Skeletal muscle tissue (tissue), 4 donors: ENCODE data around the gene DNAJB13. TPM values are rescaled to one million over a fixed set of nuclear protein-coding genes. Genes with fewer than 3 reads are reported as not detected.

ENCODE experiments used
- H3K27ac ChIP-seq: one replicate; pipeline ENCODE4 v1.7.0; 2013; ENCODE audit warnings: mild to moderate bottlenecking, low read depth, low read length, inconsistent platforms
- H3K27me3 ChIP-seq, 3 donors: one replicate each; pipeline ENCODE4 v1.7.0; 2013; ENCODE audit warnings: low read length in 3 of 3; ENCODE audit not compliant: control insufficient read depth in 3 of 3, insufficient read depth in 3 of 3
- H3K36me3 ChIP-seq, 3 donors: one replicate each; pipeline ENCODE4 v1.7.0; 2013; ENCODE audit warnings: low read length in 3 of 3; ENCODE audit not compliant: control insufficient read depth in 3 of 3, insufficient read depth in 3 of 3
- H3K4me1 ChIP-seq, 3 donors: one replicate each; pipeline ENCODE4 v1.7.0; 2013; ENCODE audit warnings: low read length in 3 of 3, mild to moderate bottlenecking in 3 of 3; ENCODE audit not compliant: control insufficient read depth in 3 of 3, insufficient read depth in 3 of 3
- H3K4me3 ChIP-seq, 3 donors: one replicate each; pipeline ENCODE4 v1.7.0; 2013; ENCODE audit warnings: low read length in 3 of 3
- H3K9ac ChIP-seq, 3 donors: one replicate each; pipeline ENCODE4 v1.7.0; 2013; ENCODE audit warnings: low read length in 3 of 3, mild to moderate bottlenecking in 3 of 3, moderate library complexity in 2 of 3, low read depth in 1 of 3
- H3K9me3 ChIP-seq, 3 donors: one replicate each; pipeline ENCODE4 v1.7.0; 2013; ENCODE audit warnings: low read length in 3 of 3; ENCODE audit not compliant: control insufficient read depth in 3 of 3
- total RNA-seq: library from RNA; depleted of rRNA; stranded (reverse); fragments of >200 nt; gene quantifications from one replicate; pipeline ENCODE4 v1.2.3, GENCODE V29; 2014
- donor health status: Osteomylitis.

Gene DNAJB13
- total RNA-seq, 1 donor from 2014 or later: not detected

- H3K9ac ChIP-seq: peak overlapping the region; percentile 27 to 100 (median 36)
- peaks cover 56 to 71% (median 70%) of the 10 kb centered on the region in 3 donors for H3K36me3 ChIP-seq
- H3K4me3 ChIP-seq: peak overlapping the region in 1 of 3 donors; percentile 94
- peaks cover 43 to 72% (median 44%) of the 10 kb centered on the region in 3 donors for H3K4me1 ChIP-seq
- no peaks in the 10 kb centered on the region for H3K27me3 ChIP-seq
- H3K27ac ChIP-seq: peak overlapping the region; percentile 98
- no peaks in the 10 kb centered on the region for H3K9me3 ChIP-seq
Measured at GRCh38 chr11:74004759-74005615, 54.2 kb downstream of the DNAJB13 start.

- H3K27ac ChIP-seq: peak overlapping the region; percentile 98
- H3K9ac ChIP-seq: peak overlapping the region; percentile 94 to 100 (median 99)
- H3K4me3 ChIP-seq: peak overlapping the region; percentile 86 to 94 (median 89)
- H3K9me3 ChIP-seq: no peaks in the 10 kb centered on the region
- peaks cover 52 to 82% (median 53%) of the 10 kb centered on the region in 3 donors for H3K4me1 ChIP-seq
- H3K27me3 ChIP-seq: no peaks in the 10 kb centered on the region
- H3K36me3 ChIP-seq: peaks cover 52 to 65% (median 62%) of the 10 kb centered on the region in 3 donors
Measured at GRCh38 chr11:74005721-74006517, 55.1 kb downstream of the DNAJB13 start.

DNA sequence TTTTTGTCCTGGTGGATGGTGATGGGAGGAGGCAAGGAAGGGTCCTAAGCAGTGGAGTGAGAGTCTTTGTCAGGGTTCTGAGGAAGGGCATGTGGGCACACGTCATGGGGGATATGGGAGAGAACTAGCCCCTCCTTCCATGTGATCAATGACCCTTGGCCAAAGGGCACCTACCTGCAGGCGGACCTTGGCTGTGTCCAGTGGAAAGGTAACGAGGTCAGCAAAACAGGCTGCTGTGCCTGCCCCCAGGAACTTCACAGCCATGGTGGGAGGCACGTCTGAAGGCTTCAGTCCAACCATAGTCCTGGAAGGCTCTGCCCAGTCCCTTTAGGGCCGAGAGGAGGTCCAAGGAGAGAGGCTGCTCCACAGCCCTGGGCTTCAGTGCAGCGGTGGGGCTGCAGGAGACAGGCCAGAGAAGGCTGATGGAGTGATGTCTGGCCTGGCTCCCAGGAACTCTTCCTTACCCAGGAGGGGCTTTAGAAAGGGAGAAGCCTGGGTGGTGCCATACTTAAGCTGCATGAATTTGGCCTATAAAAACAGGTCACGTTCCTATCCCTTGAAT, 56.0 kb downstream of the DNAJB13 start:
- Histone ChIP-seq H3K9ac (peak overlapping the region; percentile 94 to 100 (median 99)), H3K27ac (peak overlapping the region; percentile 98), H3K9me3 (no peaks in the 10 kb centered on the region), H3K4me1 (peaks cover 61 to 90% (median 62%) of the 10 kb centered on the region in 3 donors), H3K27me3 (no peaks in the 10 kb centered on the region), H3K36me3 (peaks cover 51 to 58% (median 53%) of the 10 kb centered on the region in 3 donors), H3K4me3 (peak overlapping the region; percentile 86 to 94 (median 89))

DNA sequence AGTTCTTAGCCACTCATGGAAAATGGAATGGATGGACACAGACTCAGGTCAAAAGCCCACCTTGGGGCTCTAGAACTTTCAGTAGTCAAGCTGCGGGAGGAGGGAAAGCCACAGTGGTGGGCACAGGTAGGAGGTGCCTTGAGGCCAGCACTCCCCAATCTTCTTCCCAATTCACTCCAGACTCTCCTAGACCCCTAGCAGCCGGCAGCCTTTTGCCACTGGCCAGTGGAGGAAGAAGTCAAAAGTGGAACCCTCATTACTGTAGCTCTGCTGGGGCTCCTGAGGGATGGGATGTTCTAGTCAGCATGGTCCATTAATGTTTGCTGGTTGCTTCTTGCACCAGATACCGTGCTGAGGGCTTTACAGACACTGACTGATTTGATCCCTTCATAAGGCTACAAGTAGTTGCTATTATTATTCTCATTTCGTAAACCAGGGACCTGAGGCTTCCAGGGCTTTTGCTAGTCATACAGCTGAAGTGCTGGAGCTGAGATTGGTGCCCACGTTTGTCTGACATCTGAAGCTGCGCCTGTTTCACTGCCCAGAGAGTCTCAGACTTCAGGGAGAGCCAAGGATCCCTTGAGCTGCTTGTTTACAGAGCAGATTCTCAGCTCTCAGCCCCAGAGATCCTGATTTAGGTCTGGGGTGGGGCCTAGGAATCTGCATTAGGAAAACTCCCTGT, 57.0 kb downstream of the DNAJB13 start:
- no peaks in the 10 kb centered on the region for H3K27me3 ChIP-seq
- peak overlapping the region; percentile 94 to 100 (median 99) for H3K9ac ChIP-seq
- peak overlapping the region; percentile 98 for H3K27ac ChIP-seq
- peaks cover 58 to 85% (median 62%) of the 10 kb centered on the region in 3 donors for H3K4me1 ChIP-seq
- H3K9me3 ChIP-seq: no peaks in the 10 kb centered on the region
- peaks cover 43 to 49% (median 43%) of the 10 kb centered on the region in 3 donors for H3K36me3 ChIP-seq
- peak overlapping the region; percentile 86 to 94 (median 89) for H3K4me3 ChIP-seq

GRCh38 chr11:74008373-74009229, 57.8 kb downstream of the DNAJB13 start, which contains the start of gene UCP3:
UCP3 (minus strand) TSS chr11:74009085; CDS start chr11:74007042, 2,043 bp downstream.
- Histone ChIP-seq H3K9me3 (no peaks in the 10 kb centered on the region), H3K4me1 (peaks cover 56 to 85% (median 62%) of the 10 kb centered on the region in 3 donors), H3K27ac (peak within 1 kb of the TSS; percentile 98), H3K27me3 (no peaks in the 10 kb centered on the region), H3K9ac (peak within 1 kb of the TSS; percentile 94 to 100 (median 99)), H3K36me3 (peaks cover 35 to 41% (median 36%) of the 10 kb centered on the region in 3 donors), H3K4me3 (peak within 1 kb of the TSS; percentile 86 to 94 (median 89))

GRCh38 chr11:74009230-74009547, 58.4 kb downstream of the DNAJB13 start:
- Histone ChIP-seq H3K4me1 (peaks cover 56 to 81% (median 56%) of the 10 kb centered on the region in 3 donors), H3K27ac (peak overlapping the region; percentile 98), H3K4me3 (peak overlapping the region in 1 of 3 donors; percentile 86), H3K27me3 (no peaks in the 10 kb centered on the region), H3K36me3 (peaks cover 29 to 37% (median 30%) of the 10 kb centered on the region in 3 donors), H3K9ac (peak overlapping the region; percentile 57 to 100 (median 61)), H3K9me3 (no peaks in the 10 kb centered on the region)

- peak overlapping the region in 2 of 3 donors; percentile 21 to 62 for H3K9ac ChIP-seq
- H3K9me3 ChIP-seq: no peaks in the 10 kb centered on the region
- H3K27me3 ChIP-seq: no peaks in the 10 kb centered on the region
- peak overlapping the region; percentile 98 for H3K27ac ChIP-seq
- H3K4me1 ChIP-seq: peaks cover 54 to 77% (median 54%) of the 10 kb centered on the region in 3 donors
- H3K4me3 ChIP-seq: no peak overlapping the region
- H3K36me3 ChIP-seq: peaks cover 23 to 32% (median 24%) of the 10 kb centered on the region in 3 donors
Measured at GRCh38 chr11:74009675-74010305, 59.0 kb downstream of the DNAJB13 start.
